CD14-positive monocyte (primary cell): ENCODE results near the gene MCOLN2. TPM values are rescaled to one million over a fixed set of nuclear protein-coding genes. Genes with fewer than 3 reads are reported as not detected.
"Not testable (repeated sequence)": the region's sequence is repeated elsewhere in the genome, so short reads cannot be mapped to it uniquely, and the experiment has no call there.

ENCODE experiments used
- DNase-seq, 3 donors: peaks; one replicate each; pipeline ENCODE4 v3.0.0-alpha.2; 2011 to 2022
- H2AFZ ChIP-seq: 2 replicates; pipeline ENCODE4 v1.6.0; 2012; ENCODE audit warnings: mild to moderate bottlenecking, low read depth, low read length, inconsistent platforms; ENCODE audit not compliant: insufficient read depth, poor library complexity, severe bottlenecking
- H3K27ac ChIP-seq, 2 donors: 1 replicate in 1 of 2; 2 replicates in 1 of 2; pipeline ENCODE4 v1.5.1; 2012 to 2013; ENCODE audit warnings: low read length in 2 of 2, control low read depth in 1 of 2, inconsistent platforms in 1 of 2, low read depth in 1 of 2, mild to moderate bottlenecking in 1 of 2
- H3K27me3 ChIP-seq, 2 donors: one replicate each; pipeline versions ENCODE4 v1.6.0 to v1.6.1; 2011 to 2013; ENCODE audit warnings: low read length in 2 of 2; ENCODE audit not compliant: control insufficient read depth in 2 of 2, insufficient read depth in 2 of 2
- H3K36me3 ChIP-seq, 2 donors: replicated peaks in 1 of 2; 1 replicate in 1 of 2; 2 replicates in 1 of 2; pipeline versions ENCODE4 v1.5.1 to v1.6.1; 2012 to 2013; ENCODE audit warnings: low read length in 2 of 2, control low read depth in 1 of 2, inconsistent platforms in 1 of 2, mild to moderate bottlenecking in 1 of 2; ENCODE audit not compliant: insufficient read depth in 2 of 2, control insufficient read depth in 1 of 2
- H3K4me1 ChIP-seq, 2 donors: 1 replicate in 1 of 2; 2 replicates in 1 of 2; pipeline versions ENCODE4 v1.5.1 to v1.6.1; 2012 to 2013; ENCODE audit warnings: low read length in 2 of 2, control low read depth in 1 of 2, inconsistent platforms in 1 of 2, mild to moderate bottlenecking in 1 of 2, moderate library complexity in 1 of 2; ENCODE audit not compliant: insufficient read depth in 2 of 2, control insufficient read depth in 1 of 2
- H3K4me2 ChIP-seq: replicated peaks from 2 replicates; pipeline ENCODE3; 2012; ENCODE audit warnings: low read length, moderate library complexity, mild to moderate bottlenecking; ENCODE audit not compliant: poor library complexity, severe bottlenecking; ENCODE audit errors: extremely low read depth
- H3K4me3 ChIP-seq, 3 experiments: fragments of 200-600 bp in 1 of 3; sonication (generic) in 1 of 3; replicated peaks in 1 of 3; 1 replicate in 2 of 3; 2 replicates in 1 of 3; pipeline ENCODE4 v1.5.1; 2011 to 2013; ENCODE audit warnings: low read length in 3 of 3, mild to moderate bottlenecking in 3 of 3, control low read depth in 2 of 3, low read depth in 2 of 3, inconsistent platforms in 1 of 3, moderate library complexity in 1 of 3
- H3K79me2 ChIP-seq: 2 replicates; pipeline ENCODE4 v1.6.0; 2012; ENCODE audit warnings: mild to moderate bottlenecking, control low read depth, inconsistent platforms, low read length, moderate library complexity; ENCODE audit not compliant: insufficient read depth
- H3K9ac ChIP-seq: 2 replicates; pipeline ENCODE4 v1.6.0; 2017; ENCODE audit warnings: low read length, mild to moderate bottlenecking; ENCODE audit not compliant: insufficient read depth, poor library complexity, severe bottlenecking
- H3K9me3 ChIP-seq, 2 donors: replicated peaks in 1 of 2; 1 replicate in 1 of 2; 2 replicates in 1 of 2; pipeline versions ENCODE4 v1.5.1 to v1.6.1; 2012 to 2013; ENCODE audit warnings: low read length in 2 of 2, control low read depth in 1 of 2; ENCODE audit not compliant: control insufficient read depth in 1 of 2, insufficient read depth in 1 of 2
- H4K20me1 ChIP-seq: 2 replicates; pipeline ENCODE4 v1.6.0; 2012; ENCODE audit warnings: mild to moderate bottlenecking, low read length, control low read depth, moderate library complexity; ENCODE audit not compliant: insufficient read depth
- H3K27ac Mint-ChIP-seq, 7 donors: one replicate each; pipeline ENCODE4 v1.8.0; 2020; ENCODE audit warnings: mild to moderate bottlenecking in 7 of 7, mixed read lengths in 7 of 7, moderate library complexity in 6 of 7, inconsistent platforms in 2 of 7
- H3K27me3 Mint-ChIP-seq, 3 donors: one replicate each; pipeline ENCODE4 v1.8.0; 2021 to 2022; ENCODE audit warnings: low read depth in 3 of 3, mild to moderate bottlenecking in 3 of 3, mixed read lengths in 3 of 3, moderate library complexity in 3 of 3, inconsistent platforms in 1 of 3
- H3K36me3 Mint-ChIP-seq, 2 donors: one replicate each; pipeline ENCODE4 v1.8.0; 2020; ENCODE audit warnings: mixed read lengths in 2 of 2, inconsistent platforms in 1 of 2, mild to moderate bottlenecking in 1 of 2
- H3K4me1 Mint-ChIP-seq: one replicate; pipeline ENCODE4 v1.8.0; 2020; ENCODE audit warnings: mild to moderate bottlenecking, mixed read lengths
- H3K4me3 Mint-ChIP-seq, 2 donors: one replicate each; pipeline ENCODE4 v1.8.0; 2020; ENCODE audit warnings: mild to moderate bottlenecking in 2 of 2, mixed read lengths in 2 of 2, moderate library complexity in 1 of 2
- H3K9me3 Mint-ChIP-seq, 7 donors: one replicate each; pipeline ENCODE4 v1.8.0; 2020 to 2022; ENCODE audit warnings: mixed read lengths in 7 of 7, mild to moderate bottlenecking in 6 of 7, moderate library complexity in 6 of 7, inconsistent platforms in 2 of 7
- WGBS: methylation state at CpG from one replicate; pipeline ENCODE4 v1.1.5; 2013; ENCODE audit warnings: missing lambda C conversion rate; ENCODE audit not compliant: insufficient coverage; 5-methylcytosine and 5-hydroxymethylcytosine counted together
- intact Hi-C, 2 donors: fragments of 100-400 bp; cut with micrococcal nuclease; formaldehyde crosslinking; loops; one replicate each; pipeline versions ENCODE4 v1.15.0 to v1.15.1; 2023
- polyA plus RNA-seq, 3 donors: library from polyadenylated mRNA; depleted of rRNA in 1 of 3; unstranded in 2 of 3; stranded (reverse) in 1 of 3; fragments of 300-500 nt in 2 of 3; fragments of >200 nt in 1 of 3; fragmentation: Illumina TruSeq in 2 of 3; gene quantifications; 1 replicate in 2 of 3; 2 replicates in 1 of 3; pipeline ENCODE4 v1.2.3, GENCODE V29; 2012 to 2021
- TF ChIP-seq, protein P1 (sequence below): fragments of 200-600 bp; IDR thresholded peaks from one replicate; pipeline ENCODE4 v1.8.0; 2022; ENCODE audit warnings: antibody characterized with exemption, mild to moderate bottlenecking

MCOLN2 gene
- polyA plus RNA-seq, 3 donors = 0.51 to 2.7 (median 1.1) TPM

GRCh38 chr1:84991097-84991920, 5.6 kb downstream of the MCOLN2 start:
- no peak overlapping the region for H3K9ac ChIP-seq
- H3K27ac Mint-ChIP-seq = no peak overlapping the region
- H3K9me3 ChIP-seq = no peaks in the 10 kb centered on the region
- H3K4me2 ChIP-seq = no peak overlapping the region
- peaks cover 29 to 39% of the 10 kb centered on the region in 2 donors for H3K4me1 ChIP-seq
- TF ChIP-seq, protein P1, sequence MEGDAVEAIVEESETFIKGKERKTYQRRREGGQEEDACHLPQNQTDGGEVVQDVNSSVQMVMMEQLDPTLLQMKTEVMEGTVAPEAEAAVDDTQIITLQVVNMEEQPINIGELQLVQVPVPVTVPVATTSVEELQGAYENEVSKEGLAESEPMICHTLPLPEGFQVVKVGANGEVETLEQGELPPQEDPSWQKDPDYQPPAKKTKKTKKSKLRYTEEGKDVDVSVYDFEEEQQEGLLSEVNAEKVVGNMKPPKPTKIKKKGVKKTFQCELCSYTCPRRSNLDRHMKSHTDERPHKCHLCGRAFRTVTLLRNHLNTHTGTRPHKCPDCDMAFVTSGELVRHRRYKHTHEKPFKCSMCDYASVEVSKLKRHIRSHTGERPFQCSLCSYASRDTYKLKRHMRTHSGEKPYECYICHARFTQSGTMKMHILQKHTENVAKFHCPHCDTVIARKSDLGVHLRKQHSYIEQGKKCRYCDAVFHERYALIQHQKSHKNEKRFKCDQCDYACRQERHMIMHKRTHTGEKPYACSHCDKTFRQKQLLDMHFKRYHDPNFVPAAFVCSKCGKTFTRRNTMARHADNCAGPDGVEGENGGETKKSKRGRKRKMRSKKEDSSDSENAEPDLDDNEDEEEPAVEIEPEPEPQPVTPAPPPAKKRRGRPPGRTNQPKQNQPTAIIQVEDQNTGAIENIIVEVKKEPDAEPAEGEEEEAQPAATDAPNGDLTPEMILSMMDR = no peak
- H3K4me1 Mint-ChIP-seq = peaks cover 33% of the 10 kb centered on the region
- DNase-seq = peak; percentile 29 to 86 (median 37)
- peaks cover 0 to under 1% of the 10 kb centered on the region in 2 donors for H3K27me3 ChIP-seq
- 88% methylated on average over 1 of the region's 8 CpGs for WGBS
- no peak overlapping the region for H2AFZ ChIP-seq
- H3K27ac ChIP-seq = peak overlapping the region in 1 of 2 donors; percentile 7
- H3K36me3 Mint-ChIP-seq = no peaks in the 10 kb centered on the region
- H3K4me3 ChIP-seq = no peak overlapping the region
- no peaks in the 10 kb centered on the region for H3K9me3 Mint-ChIP-seq
- no peaks in the 10 kb centered on the region for H4K20me1 ChIP-seq
- H3K27me3 Mint-ChIP-seq = peaks cover 3 to 7% (median 3%) of the 10 kb centered on the region in 3 donors
- H3K4me3 Mint-ChIP-seq = no peak overlapping the region
- H3K79me2 ChIP-seq = no peaks in the 10 kb centered on the region
- H3K36me3 ChIP-seq = no peaks in the 10 kb centered on the region
- intact Hi-C loops = no loop called here

DNA sequence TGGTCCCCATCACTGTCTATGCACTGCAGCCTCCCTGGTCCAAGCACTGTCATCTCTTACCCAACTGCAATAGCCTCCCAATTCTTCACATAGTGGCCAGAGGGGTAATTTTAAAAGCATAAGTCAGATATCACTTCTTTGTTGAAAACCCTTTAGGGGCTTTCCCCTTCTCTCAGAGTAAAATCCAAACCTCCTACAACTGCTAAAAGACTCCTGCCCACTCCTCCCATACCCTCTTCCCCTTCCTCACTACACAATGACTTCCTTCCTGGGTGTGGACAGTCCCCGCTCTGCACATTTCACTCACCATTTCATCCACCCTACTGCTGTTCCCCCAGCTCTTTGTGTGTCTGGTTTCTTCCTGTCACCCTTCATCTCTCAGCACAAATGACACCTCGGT, 8.3 kb downstream of the MCOLN2 start:
- Histone ChIP-seq H4K20me1 (no peaks in the 10 kb centered on the region), H3K27me3 (no peaks in the 10 kb centered on the region), H3K36me3 (no peaks in the 10 kb centered on the region), H3K9ac (no peak overlapping the region), H3K9me3 (no peaks in the 10 kb centered on the region), H3K4me2 (no peak overlapping the region), H3K27ac (no peak overlapping the region), H3K4me1 (peaks cover 16 to 25% of the 10 kb centered on the region in 2 donors), H3K79me2 (no peaks in the 10 kb centered on the region), H2AFZ (peak overlapping the region; percentile 50), H3K4me3 (no peak overlapping the region)
- Mint-ChIP-seq H3K27me3 (peaks cover 0 to 6% (median 0%) of the 10 kb centered on the region in 3 donors), H3K4me3 (peak overlapping the region in 1 of 2 donors; percentile 69), H3K27ac (peak overlapping the region in 3 of 7 donors; percentile 22 to 42 (median 32)), H3K4me1 (peaks cover 17% of the 10 kb centered on the region), H3K9me3 (peaks cover 0 to 3% (median 0%) of the 10 kb centered on the region in 7 donors), H3K36me3 (no peaks in the 10 kb centered on the region)
- TF ChIP-seq, protein P1 = no peak
- peak in 1 of 3 donors; percentile 69 for DNase-seq
- 0% methylated on average over 2 of the region's 2 CpGs for WGBS
- intact Hi-C loops = no loop called here

GRCh38 chr1:84986561-84986960, 10.4 kb downstream of the MCOLN2 start:
- H3K9me3 Mint-ChIP-seq, H2AFZ ChIP-seq, H3K27me3 ChIP-seq, H3K36me3 ChIP-seq, H3K36me3 Mint-ChIP-seq, H3K79me2 ChIP-seq, H3K9ac ChIP-seq, H3K27me3 Mint-ChIP-seq, H3K4me3 ChIP-seq, H4K20me1 ChIP-seq, H3K4me2 ChIP-seq, H3K9me3 ChIP-seq, H3K27ac Mint-ChIP-seq, H3K27ac ChIP-seq, intact Hi-C loops, DNase-seq: not testable (repeated sequence)
- H3K4me3 Mint-ChIP-seq = peak overlapping the region in 1 of 2 donors; percentile 6
- H3K4me1 Mint-ChIP-seq = peaks cover 15% of the 10 kb centered on the region
- no CpG with 5 or more reads among the region's 3 CpGs for WGBS
- H3K4me1 ChIP-seq = peaks cover 14 to 17% of the 10 kb centered on the region in 2 donors
